DOHH2 (cell line): Measurements from ENCODE around the gene SUSD1.

Experiments used
- H3F3A ChIP-seq: fragments of 200-600 bp; sonication (generic), shearing (Covaris generic); 2 replicates; pipeline ENCODE4 v1.6.0; 2016; ENCODE audit warnings: antibody characterized with exemption, mild to moderate bottlenecking; ENCODE audit not compliant: control insufficient read depth, insufficient read depth
- H3K27ac ChIP-seq: fragments of 200-600 bp; sonication (generic); 2 replicates; pipeline ENCODE4 v1.5.1; 2014; ENCODE audit warnings: low read depth, mild to moderate bottlenecking, low read length, moderate library complexity
- H3K27me3 ChIP-seq: fragments of 200-600 bp; sonication (generic); 2 replicates; pipeline ENCODE4 v1.6.1; 2014; ENCODE audit warnings: mild to moderate bottlenecking, low read length, mixed read lengths; ENCODE audit not compliant: control insufficient read depth
- H3K36me3 ChIP-seq: fragments of 200-600 bp; sonication (generic); 2 replicates; pipeline ENCODE4 v1.6.1; 2014; ENCODE audit warnings: mild to moderate bottlenecking, low read length, moderate library complexity, mixed read lengths; ENCODE audit not compliant: control insufficient read depth
- H3K4me1 ChIP-seq: fragments of 200-600 bp; sonication (generic); 2 replicates; pipeline ENCODE4 v1.6.1; 2014; ENCODE audit warnings: mild to moderate bottlenecking, low read length, mixed read lengths; ENCODE audit not compliant: control insufficient read depth
- H3K4me2 ChIP-seq: fragments of 200-600 bp; sonication (generic); 2 replicates; pipeline ENCODE4 v1.6.0; 2014; ENCODE audit warnings: mild to moderate bottlenecking, low read length, moderate library complexity
- H3K4me3 ChIP-seq: fragments of 200-600 bp; sonication (generic); 2 replicates; pipeline ENCODE4 v1.5.1; 2014; ENCODE audit warnings: mild to moderate bottlenecking, low read length, mixed read lengths
- H3K79me2 ChIP-seq: fragments of 200-600 bp; sonication (generic); 2 replicates; pipeline ENCODE4 v1.6.1; 2014; ENCODE audit warnings: mild to moderate bottlenecking, low read length, mixed read lengths; ENCODE audit not compliant: control insufficient read depth
- H3K9me2 ChIP-seq: fragments of 200-600 bp; sonication (generic); replicated peaks from 2 replicates; pipeline ENCODE4 v1.6.1; 2014; ENCODE audit warnings: mild to moderate bottlenecking, low read length, mixed read lengths; ENCODE audit not compliant: control insufficient read depth
- H3K9me3 ChIP-seq: fragments of 200-600 bp; sonication (generic); 2 replicates; pipeline ENCODE4 v1.6.1; 2014; ENCODE audit warnings: antibody characterized with exemption, low read length, mixed read lengths; ENCODE audit not compliant: control insufficient read depth, insufficient read depth
- H4K20me1 ChIP-seq: fragments of 200-600 bp; sonication (generic); 2 replicates; pipeline ENCODE4 v1.6.0; 2014; ENCODE audit warnings: low read depth, mild to moderate bottlenecking, antibody characterized with exemption, low read length, moderate library complexity; ENCODE audit not compliant: control insufficient read depth, insufficient read depth
- CTCF ChIP-seq: fragments of 200-600 bp; sonication (generic); IDR thresholded peaks from one replicate; pipeline ENCODE4 v1.5.1; 2014; ENCODE audit warnings: antibody characterized with exemption, mild to moderate bottlenecking, low read depth, low read length; ENCODE audit not compliant: poor library complexity, severe bottlenecking
- EZH2phosphoT487 ChIP-seq: fragments of 200-600 bp; sonication (generic); IDR thresholded peaks from 2 replicates; pipeline ENCODE4 v1.6.1; 2017; ENCODE audit warnings: borderline replicate concordance, mild to moderate bottlenecking, antibody characterized with exemption, low read length, moderate library complexity, mixed read lengths

SUSD1 gene

GRCh38 chr9:112212926-112213325 lies 37.8 kb upstream of the SUSD1 start:
- no peaks in the 10 kb centered on the region for H3K4me1 ChIP-seq
- H3K4me3 ChIP-seq = no peak overlapping the region
- no peak for TF ChIP-seq CTCF
- TF ChIP-seq EZH2phosphoT487 = no peak
- H3K79me2 ChIP-seq = no peaks in the 10 kb centered on the region
- H3K36me3 ChIP-seq = peaks cover under 1% of the 10 kb centered on the region; the same call in 1 of the 2 replicates
- no peak overlapping the region for H3K4me2 ChIP-seq
- H3K27ac ChIP-seq = no peak overlapping the region
- no peaks in the 10 kb centered on the region for H3K9me3 ChIP-seq
- no peaks in the 10 kb centered on the region for H3K27me3 ChIP-seq
- no peaks in the 10 kb centered on the region for H3F3A ChIP-seq
- H4K20me1 ChIP-seq = no peaks in the 10 kb centered on the region
- H3K9me2 ChIP-seq = no peaks in the 10 kb centered on the region

GRCh38 chr9:112207451-112207850 lies 32.4 kb upstream of the SUSD1 start:
- Histone ChIP-seq H3K27me3 (no peaks in the 10 kb centered on the region), H3K4me2 (no peak overlapping the region), H3K36me3 (no peaks in the 10 kb centered on the region), H3K79me2 (no peaks in the 10 kb centered on the region), H3K4me1 (peaks cover 10% of the 10 kb centered on the region), H4K20me1 (no peaks in the 10 kb centered on the region), H3K4me3 (no peak overlapping the region), H3K9me3 (no peaks in the 10 kb centered on the region), H3F3A (peaks cover 3% of the 10 kb centered on the region; the same call in 1 of the 2 replicates), H3K9me2 (no peaks in the 10 kb centered on the region), H3K27ac (no peak overlapping the region)
- TF ChIP-seq CTCF (no peak), EZH2phosphoT487 (no peak)

- no peak overlapping the region for H3K4me2 ChIP-seq
- no peaks in the 10 kb centered on the region for H4K20me1 ChIP-seq
- H3K27me3 ChIP-seq = no peaks in the 10 kb centered on the region
- H3K27ac ChIP-seq = no peak overlapping the region
- H3K36me3 ChIP-seq = no peaks in the 10 kb centered on the region
- H3K9me3 ChIP-seq = no peaks in the 10 kb centered on the region
- peaks cover 10% of the 10 kb centered on the region for H3K4me1 ChIP-seq
- H3K4me3 ChIP-seq = no peak overlapping the region
- H3K9me2 ChIP-seq = no peaks in the 10 kb centered on the region
- peaks cover 3% of the 10 kb centered on the region; the same call in 1 of the 2 replicates for H3F3A ChIP-seq
- TF ChIP-seq CTCF = no peak
- no peak for TF ChIP-seq EZH2phosphoT487
- no peaks in the 10 kb centered on the region for H3K79me2 ChIP-seq
These were observed 28.4 kb upstream of the SUSD1 start for GRCh38 chr9:112203536-112203935.
